GM12865 (cell line): Measurements from ENCODE around the gene RAB24.

Experiments
- DNase-seq: peaks from one replicate; pipeline ENCODE4 v3.0.0; 2010; ENCODE audit warnings: low read depth
- H3K4me3 ChIP-seq: 2 replicates; pipeline ENCODE4 v1.5.1; 2011; ENCODE audit warnings: mild to moderate bottlenecking, low read depth, low read length, control low read depth
- TF ChIP-seq, protein P1 (sequence below): IDR thresholded peaks from 2 replicates; pipeline ENCODE4 v1.5.1; 2011; ENCODE audit warnings: low read length, control low read depth, low read depth, inconsistent platforms; ENCODE audit not compliant: insufficient read depth; ENCODE audit errors: missing control alignments

RAB24 gene

DNA sequence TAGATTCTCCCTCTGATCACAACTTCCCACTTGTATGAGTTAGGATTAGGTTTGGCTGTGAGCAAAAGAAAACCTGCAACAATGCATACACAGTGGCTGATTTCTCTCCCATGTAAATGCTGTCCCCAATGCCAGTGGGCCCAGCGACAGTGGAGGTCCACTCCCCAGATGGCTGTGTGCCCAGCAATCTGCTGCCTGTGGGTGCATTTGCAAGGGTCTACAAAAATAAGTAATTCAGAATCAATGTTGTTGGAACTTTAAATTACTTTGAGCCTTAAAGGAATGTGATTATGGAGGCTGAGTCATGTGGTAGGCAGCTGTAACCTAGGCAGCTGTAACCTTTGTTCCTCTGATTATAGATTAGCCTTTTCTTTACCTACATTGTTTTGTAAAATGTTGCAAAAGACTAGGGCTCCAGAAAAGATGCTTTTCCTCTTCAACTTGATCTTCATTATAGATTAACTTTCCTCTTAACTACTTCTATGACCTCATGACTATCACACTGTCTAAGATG, 22.4 kb upstream of the RAB24 start:
- DNase-seq: no peak

DNA sequence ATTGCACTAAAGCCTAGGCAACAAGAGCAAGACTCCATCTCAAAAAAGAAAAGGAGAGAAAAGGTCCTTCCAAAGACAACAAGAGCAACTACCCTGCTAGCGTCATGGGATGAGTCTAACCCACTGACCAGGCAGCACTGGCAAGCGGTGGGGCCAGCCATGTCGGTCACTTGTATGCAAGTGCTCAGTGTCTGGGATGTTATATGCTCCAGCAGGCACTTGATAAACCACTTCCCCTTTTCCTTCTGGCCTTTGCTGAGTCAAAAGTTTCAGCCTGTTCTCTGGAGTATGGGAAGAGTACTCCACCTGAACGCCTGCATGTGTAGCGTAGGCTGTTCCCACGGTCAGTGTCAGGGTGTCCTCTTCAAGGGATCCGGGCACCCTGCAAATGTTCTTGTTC, 17.4 kb upstream of the RAB24 start:
- DNase-seq: peak; percentile 28
- TF ChIP-seq, protein P1, sequence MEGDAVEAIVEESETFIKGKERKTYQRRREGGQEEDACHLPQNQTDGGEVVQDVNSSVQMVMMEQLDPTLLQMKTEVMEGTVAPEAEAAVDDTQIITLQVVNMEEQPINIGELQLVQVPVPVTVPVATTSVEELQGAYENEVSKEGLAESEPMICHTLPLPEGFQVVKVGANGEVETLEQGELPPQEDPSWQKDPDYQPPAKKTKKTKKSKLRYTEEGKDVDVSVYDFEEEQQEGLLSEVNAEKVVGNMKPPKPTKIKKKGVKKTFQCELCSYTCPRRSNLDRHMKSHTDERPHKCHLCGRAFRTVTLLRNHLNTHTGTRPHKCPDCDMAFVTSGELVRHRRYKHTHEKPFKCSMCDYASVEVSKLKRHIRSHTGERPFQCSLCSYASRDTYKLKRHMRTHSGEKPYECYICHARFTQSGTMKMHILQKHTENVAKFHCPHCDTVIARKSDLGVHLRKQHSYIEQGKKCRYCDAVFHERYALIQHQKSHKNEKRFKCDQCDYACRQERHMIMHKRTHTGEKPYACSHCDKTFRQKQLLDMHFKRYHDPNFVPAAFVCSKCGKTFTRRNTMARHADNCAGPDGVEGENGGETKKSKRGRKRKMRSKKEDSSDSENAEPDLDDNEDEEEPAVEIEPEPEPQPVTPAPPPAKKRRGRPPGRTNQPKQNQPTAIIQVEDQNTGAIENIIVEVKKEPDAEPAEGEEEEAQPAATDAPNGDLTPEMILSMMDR: no peak
- H3K4me3 ChIP-seq: no peak overlapping the region

More for the DNA sequence above, 22.4 kb upstream of the RAB24 start:
- H3K4me3 ChIP-seq: no peak overlapping the region
- TF ChIP-seq, protein P1: no peak

DNA sequence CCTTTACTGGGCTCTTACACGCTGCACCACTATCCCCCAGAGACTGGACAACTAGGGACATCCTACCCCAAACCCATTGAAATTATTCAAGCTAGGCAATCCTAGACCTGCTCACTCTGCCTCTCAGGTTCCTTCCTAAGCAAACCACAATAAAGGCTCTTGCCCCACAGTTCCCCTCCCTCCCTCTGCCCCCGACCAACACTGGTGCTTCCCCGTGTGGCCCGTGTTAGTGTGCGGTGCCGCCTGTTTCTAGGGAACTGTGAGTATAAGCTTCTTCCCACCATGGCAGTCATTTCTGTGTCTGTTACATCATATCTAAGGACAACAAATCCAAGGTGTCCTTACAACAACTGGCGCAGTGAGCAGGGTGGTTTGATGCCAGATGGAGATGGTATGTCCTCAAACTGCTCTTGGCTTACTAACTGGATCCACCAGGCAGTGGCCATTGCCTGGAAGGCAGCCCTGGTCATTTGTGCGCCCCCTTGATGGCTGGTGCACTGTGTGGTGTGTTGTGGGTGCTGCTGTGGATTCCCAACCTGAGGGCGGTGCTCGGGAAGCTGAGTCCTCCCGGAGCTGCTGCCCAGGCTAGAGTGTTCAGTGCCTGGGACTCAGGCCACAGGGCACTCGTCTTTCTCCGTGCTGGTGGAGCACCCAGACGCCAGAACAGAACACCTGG, 16.5 kb upstream of the RAB24 start:
- TF ChIP-seq, protein P1: no peak
- no peak for DNase-seq
- no peak overlapping the region for H3K4me3 ChIP-seq

DNA sequence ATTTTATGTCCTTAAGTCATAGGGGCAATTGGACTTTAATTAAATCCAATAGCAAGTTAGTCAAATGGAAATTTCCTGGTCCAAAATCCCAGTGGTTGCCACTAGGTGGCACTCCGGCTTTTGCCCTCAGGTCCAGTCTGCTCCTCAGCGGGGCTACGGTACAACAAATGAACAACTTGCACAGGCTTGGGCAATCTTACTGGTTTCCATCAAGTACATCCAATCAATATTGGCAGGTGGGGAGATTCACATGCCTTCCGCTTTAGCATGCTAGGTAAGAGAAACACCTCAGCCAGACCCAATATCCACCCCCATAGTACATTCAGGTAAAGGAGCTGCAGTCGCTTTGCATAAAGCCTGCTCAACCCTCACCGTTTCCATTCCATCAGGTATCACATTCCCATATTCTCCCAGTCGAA, 14.4 kb upstream of the RAB24 start:
- peak; percentile 88 for DNase-seq
- TF ChIP-seq, protein P1: peak; percentile 88

DNA sequence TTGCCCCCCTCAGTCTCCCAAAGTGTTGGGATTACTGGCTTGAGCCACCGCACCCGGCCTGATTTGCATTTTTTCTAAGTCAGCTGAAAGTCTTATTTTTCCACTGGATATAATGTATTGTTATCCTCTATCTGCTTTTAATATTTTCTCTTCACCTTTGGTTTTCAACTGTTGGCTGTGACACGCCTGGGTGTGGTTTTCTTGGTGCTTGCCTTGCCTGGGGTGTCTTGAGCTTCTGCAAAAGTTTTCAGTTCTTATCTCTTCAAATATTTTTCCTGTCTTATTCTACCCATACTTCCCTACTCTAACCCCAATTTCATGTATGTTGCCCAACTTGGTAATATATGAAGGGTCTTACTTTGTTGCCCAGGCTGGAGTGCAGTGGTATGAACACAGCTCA, 12.5 kb upstream of the RAB24 start:
- no peak for DNase-seq
- no peak overlapping the region for H3K4me3 ChIP-seq
- TF ChIP-seq, protein P1: no peak

More for the DNA sequence above, 14.4 kb upstream of the RAB24 start:
- H3K4me3 ChIP-seq: no peak overlapping the region

DNA sequence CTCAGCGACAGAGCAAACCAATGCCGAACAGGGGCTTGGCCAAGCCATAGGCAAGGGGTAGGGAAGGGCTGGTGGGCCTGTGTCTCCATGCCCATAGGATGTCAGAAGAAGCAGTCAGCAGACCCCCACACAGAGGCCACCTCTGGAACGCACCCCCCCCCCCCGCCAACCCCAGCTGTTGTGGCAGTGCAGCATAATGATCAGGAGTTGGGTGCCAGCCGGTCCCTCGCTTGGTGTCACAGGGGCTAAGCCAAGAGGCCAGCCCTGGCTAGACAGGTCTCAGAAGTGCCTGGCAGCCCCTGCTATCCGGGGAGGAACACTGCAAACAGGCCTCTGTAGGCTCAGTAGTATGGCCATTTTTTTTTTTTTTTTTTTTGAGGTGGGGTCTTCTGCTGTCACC, 11.9 kb upstream of the RAB24 start:
- H3K4me3 ChIP-seq: no peak overlapping the region
- no peak for DNase-seq
- TF ChIP-seq, protein P1: no peak
